ENCODE results near the gene YWHAG. TPM values are rescaled to one million over a fixed set of nuclear protein-coding genes. Genes with fewer than 3 reads are reported as not detected.
"Not testable (repeated sequence)": the region's sequence is repeated elsewhere in the genome, so short reads cannot be mapped to it uniquely, and the experiment has no call there.

YWHAG gene
- total RNA-seq, 2 experiments from 2014 or later: 68.0 to 75.1 TPM

GRCh38 chr7:76310102-76310957 lies 48.5 kb downstream of the YWHAG start:
- peaks cover 8% of the 10 kb centered on the region for H3K4me1 Mint-ChIP-seq
- POLR2A ChIA-PET: no interaction called here

GRCh38 chr7:76309341-76310101 lies 49.3 kb downstream of the YWHAG start:
- H3K27ac Mint-ChIP-seq; H3K4me3 Mint-ChIP-seq; H3K36me3 Mint-ChIP-seq (ENCODE audit: low read depth); H3K4me1 Mint-ChIP-seq; POLR2A ChIA-PET; DNase-seq; H3K9me3 Mint-ChIP-seq; H3K27me3 Mint-ChIP-seq: not testable (repeated sequence)
- CTCF ChIA-PET: interaction anchor here (0.6 to 10.8 kb wide), 10 partner anchors 10 to 139 kb away, joined by 3 to 102 read pairs (median 3); no protein-coding TSS in a partner anchor

More at GRCh38 chr7:76310102-76310957, 48.5 kb downstream of the YWHAG start:
- DNase-seq: no peak
- Mint-ChIP-seq H3K4me3 (no peak overlapping the region), H3K27me3 (peaks cover 2% of the 10 kb centered on the region), H3K9me3 (no peaks in the 10 kb centered on the region), H3K27ac (no peak overlapping the region), H3K36me3 (ENCODE audit: low read depth) (no peaks in the 10 kb centered on the region)
- CTCF ChIA-PET: interaction anchor here (0.7 to 10.8 kb wide), 6 partner anchors 6 to 140 kb away, joined by 3 to 102 read pairs (median 4); partner anchors contain the start of gene HSPB1

- H3K4me3 Mint-ChIP-seq, POLR2A ChIA-PET: not testable (repeated sequence)
- CTCF ChIA-PET: interaction anchor here (0.6 to 10.8 kb wide), 8 partner anchors 11 to 132 kb away, joined by 3 to 102 read pairs (median 4); no protein-coding TSS in a partner anchor
These were observed 49.9 kb downstream of the YWHAG start for GRCh38 chr7:76308874-76309273.

GRCh38 chr7:76304888-76305375 lies 53.9 kb downstream of the YWHAG start:
- CTCF ChIA-PET: interaction anchor here (0.5 to 6.1 kb wide), 6 partner anchors 8 to 154 kb away, joined by 3 to 53 read pairs (median 4); no protein-coding TSS in a partner anchor
- H3K4me1 Mint-ChIP-seq: peaks cover 19% of the 10 kb centered on the region
- peak overlapping the region; percentile 84 for H3K4me3 Mint-ChIP-seq
- H3K9me3 Mint-ChIP-seq: no peaks in the 10 kb centered on the region
- peaks cover 2% of the 10 kb centered on the region for H3K36me3 Mint-ChIP-seq (ENCODE audit: low read depth)
- no peak for DNase-seq
- peaks cover 18% of the 10 kb centered on the region for H3K27me3 Mint-ChIP-seq
- POLR2A ChIA-PET: no interaction called here
- H3K27ac Mint-ChIP-seq: no peak overlapping the region

More at GRCh38 chr7:76308874-76309273, 49.9 kb downstream of the YWHAG start:
- not testable (repeated sequence) for H3K36me3 Mint-ChIP-seq (ENCODE audit: low read depth); H3K27me3 Mint-ChIP-seq; H3K4me1 Mint-ChIP-seq; H3K27ac Mint-ChIP-seq; H3K9me3 Mint-ChIP-seq; DNase-seq

GRCh38 chr7:76303202-76304147 lies 55.3 kb downstream of the YWHAG start:
- Mint-ChIP-seq H3K27me3 (peaks cover 17% of the 10 kb centered on the region), H3K9me3 (no peaks in the 10 kb centered on the region), H3K4me1 (peaks cover 19% of the 10 kb centered on the region), H3K36me3 (ENCODE audit: low read depth) (peaks cover 2% of the 10 kb centered on the region), H3K27ac (peak overlapping the region; percentile 85), H3K4me3 (peak overlapping the region; percentile 84)
- ChIA-PET CTCF (interaction anchor here (1.1 to 6.1 kb wide), 3 partner anchors 10 to 14 kb away, joined by 6 to 53 read pairs (median 17); no protein-coding TSS in a partner anchor), POLR2A (no interaction called here)
- peak; percentile 69 for DNase-seq

- POLR2A ChIA-PET: interaction anchor here (0.6 kb wide), 1 partner anchor 16 kb away, joined by 3 read pairs; no protein-coding TSS in a partner anchor
- Mint-ChIP-seq H3K4me1 (peaks cover 19% of the 10 kb centered on the region), H3K27ac (peak within 1 kb of the TSS; percentile 85), H3K36me3 (ENCODE audit: low read depth) (peaks cover 2% of the 10 kb centered on the region), H3K9me3 (no peaks in the 10 kb centered on the region), H3K27me3 (peaks cover 17% of the 10 kb centered on the region), H3K4me3 (peak within 1 kb of the TSS; percentile 84)
- CTCF ChIA-PET: interaction anchor here (1.1 to 6.1 kb wide), 4 partner anchors 11 to 124 kb away, joined by 5 to 53 read pairs (median 12); no protein-coding TSS in a partner anchor
- DNase-seq: peak; percentile 44
These were observed 56.2 kb downstream of the YWHAG start, which contains the start of gene HSPB1 for GRCh38 chr7:76302347-76303201. Gene HSPB1 (plus strand): TSS chr7:76302673. CDS start chr7:76302713, 40 bp downstream.

DNA sequence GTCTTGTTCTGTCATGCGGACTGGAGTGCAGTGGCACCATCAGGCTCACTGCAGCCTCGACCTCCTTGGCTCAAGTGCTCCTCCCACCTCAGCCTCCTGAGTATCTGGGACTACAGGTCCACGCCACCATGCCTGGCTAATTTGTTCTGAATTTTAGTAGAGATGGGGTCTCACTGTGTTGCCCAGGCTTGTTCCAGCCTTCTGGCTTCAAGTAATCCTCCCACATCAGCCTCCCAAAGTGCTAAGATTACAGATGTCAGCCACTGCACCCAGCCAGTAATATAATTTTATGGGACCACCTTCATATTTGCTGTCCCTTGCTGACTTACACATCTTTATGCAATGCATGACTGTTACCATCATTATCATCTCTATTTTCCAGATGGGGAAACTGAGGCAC lies 57.8 kb downstream of the YWHAG start:
- Mint-ChIP-seq H3K36me3 (ENCODE audit: low read depth) (peaks cover 2% of the 10 kb centered on the region), H3K4me3 (no peak overlapping the region), H3K27ac (no peak overlapping the region), H3K27me3 (peaks cover 17% of the 10 kb centered on the region), H3K9me3 (no peaks in the 10 kb centered on the region), H3K4me1 (peaks cover 19% of the 10 kb centered on the region)
- POLR2A ChIA-PET: no interaction called here
- DNase-seq: no peak
- CTCF ChIA-PET: interaction anchor here (0.6 kb wide), 1 partner anchor 9 kb away, joined by 3 read pairs; no protein-coding TSS in a partner anchor

- Mint-ChIP-seq H3K27ac (no peak overlapping the region), H3K36me3 (ENCODE audit: low read depth) (peaks cover 2% of the 10 kb centered on the region), H3K4me3 (no peak overlapping the region), H3K4me1 (peaks cover 19% of the 10 kb centered on the region), H3K9me3 (no peaks in the 10 kb centered on the region), H3K27me3 (peaks cover 17% of the 10 kb centered on the region)
- ChIA-PET CTCF (interaction anchor here (0.6 to 0.8 kb wide), 2 partner anchors 8 to 11 kb away, joined by 3 to 4 read pairs; no protein-coding TSS in a partner anchor), POLR2A (no interaction called here)
- no peak for DNase-seq
These were observed 58.5 kb downstream of the YWHAG start for GRCh38 chr7:76300166-76300731.

- Mint-ChIP-seq H3K36me3 (ENCODE audit: low read depth) (no peaks in the 10 kb centered on the region), H3K4me1 (peaks cover under 1% of the 10 kb centered on the region), H3K4me3 (no peak overlapping the region), H3K9me3 (no peaks in the 10 kb centered on the region), H3K27me3 (peaks cover 16% of the 10 kb centered on the region), H3K27ac (no peak overlapping the region)
- ChIA-PET CTCF (interaction anchor here (0.6 to 1.6 kb wide), 6 partner anchors 10 to 135 kb away, joined by 3 to 7 read pairs (median 4); no protein-coding TSS in a partner anchor), POLR2A (no interaction called here)
- DNase-seq: no peak
These were observed 61.7 kb downstream of the YWHAG start for GRCh38 chr7:76296743-76297740.

Data from activated CD4-positive, alpha-beta T cell treated with anti-CD3 and anti-CD28 coated beads, Interleukin-2, amount 10 ng/mL, durations not matched to agents 7 days and 5 days (primary cell).